HG02885 (cell line): Measurements from ENCODE around the gene RNF175.

Experiments used
- ATAC-seq: cut with Tn5 transposase; IDR thresholded peaks from one replicate; pipeline ENCODE4 v1.9.1; 2021; ENCODE audit warnings: mild to moderate bottlenecking; ENCODE audit not compliant: unreplicated experiment, poor library complexity

The RNF175 gene

DNA sequence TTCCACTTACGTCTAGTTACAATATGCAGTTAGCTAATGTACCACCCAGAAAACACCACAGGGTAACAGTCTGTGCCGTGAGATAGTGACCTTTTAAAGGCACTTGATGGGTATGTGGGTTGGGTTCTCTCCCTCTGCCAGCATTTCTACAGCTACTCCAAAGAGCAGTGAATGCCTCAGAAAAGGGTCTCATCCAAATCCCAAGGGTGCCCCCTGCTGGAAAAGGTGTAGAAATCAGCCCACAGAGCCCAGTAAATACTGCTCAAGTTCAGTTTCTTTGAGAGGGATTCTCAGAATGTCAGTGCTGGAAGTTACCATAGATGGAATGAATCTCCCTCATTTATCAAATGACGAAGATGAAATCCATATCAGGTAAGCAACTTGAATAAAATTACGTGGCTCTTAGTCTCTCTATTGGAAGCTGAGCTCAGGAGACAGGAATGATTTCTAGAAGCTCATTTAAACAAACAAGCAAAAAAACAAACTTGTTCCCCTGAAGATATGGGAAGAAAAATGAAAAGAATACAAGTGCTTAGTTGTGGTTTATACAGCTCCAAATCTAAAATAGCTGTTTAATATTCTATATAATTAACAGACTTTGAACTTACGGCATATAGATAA lies 9.5 kb downstream of the RNF175 start:
- ATAC-seq = peak; percentile 91

DNA sequence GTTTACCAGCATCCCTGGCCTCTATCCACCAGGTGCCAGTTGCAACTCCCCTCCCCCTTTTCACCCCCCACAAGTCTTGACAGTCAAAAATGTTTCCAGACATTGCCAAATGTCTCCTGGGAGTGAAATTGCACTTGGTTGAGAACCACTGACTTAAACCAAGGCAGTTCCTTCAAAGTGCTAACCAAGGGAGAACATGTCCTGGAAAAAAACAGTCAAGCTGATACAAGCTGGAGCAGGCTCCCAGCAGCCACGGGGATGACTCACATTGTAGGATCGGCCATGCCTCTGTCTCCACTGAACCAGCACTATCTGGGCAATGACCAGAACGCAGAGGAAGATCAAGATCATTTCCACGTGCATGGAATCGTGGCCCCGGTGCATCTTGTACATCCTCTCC lies 11.4 kb downstream of the RNF175 start:
- ATAC-seq = no peak

DNA sequence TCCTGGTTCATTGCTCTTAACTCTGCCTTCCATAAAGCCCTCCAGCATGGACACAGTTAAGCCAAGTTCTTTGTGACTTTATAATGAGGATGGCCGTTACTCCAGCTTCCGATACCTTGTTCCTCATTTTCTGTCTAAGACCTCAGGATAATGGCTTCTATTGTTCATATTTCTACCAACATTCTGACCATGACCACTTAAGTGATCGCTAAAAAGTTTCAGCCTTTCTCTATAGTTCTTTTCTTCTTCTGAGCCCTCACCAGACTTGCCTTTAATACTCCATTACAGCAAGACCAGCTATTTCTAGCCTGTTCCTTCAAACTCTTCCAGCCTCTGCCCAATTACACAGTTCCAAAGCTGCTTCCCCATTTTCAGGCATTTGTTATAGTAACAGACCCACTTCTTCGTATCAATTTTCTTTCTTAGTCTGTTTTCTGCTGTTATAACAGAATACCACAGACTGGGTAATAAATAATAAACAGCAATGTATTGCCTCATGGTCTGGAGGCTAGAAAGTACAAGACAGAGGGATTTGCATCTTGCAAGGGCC lies 12.3 kb downstream of the RNF175 start:
- ATAC-seq = no peak

DNA sequence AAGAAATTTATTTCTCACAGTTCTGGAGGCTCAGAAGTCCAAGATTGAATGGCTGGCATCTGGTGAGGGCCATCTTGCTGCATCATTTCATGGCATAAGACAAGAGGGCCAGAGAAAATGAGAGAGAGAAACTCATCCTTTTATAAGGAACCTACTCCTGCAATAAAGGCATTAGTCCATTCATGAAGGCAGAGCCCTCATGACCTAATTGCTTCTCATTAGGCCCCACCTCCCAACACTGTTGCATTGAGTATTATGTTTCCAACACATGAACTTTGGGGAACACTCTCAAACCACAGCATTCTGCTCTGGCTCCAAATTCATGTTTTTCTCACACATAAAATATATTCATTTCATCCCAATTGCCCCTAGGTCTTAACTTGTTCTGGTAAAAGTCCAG lies 14.2 kb downstream of the RNF175 start:
- ATAC-seq = no peak

DNA sequence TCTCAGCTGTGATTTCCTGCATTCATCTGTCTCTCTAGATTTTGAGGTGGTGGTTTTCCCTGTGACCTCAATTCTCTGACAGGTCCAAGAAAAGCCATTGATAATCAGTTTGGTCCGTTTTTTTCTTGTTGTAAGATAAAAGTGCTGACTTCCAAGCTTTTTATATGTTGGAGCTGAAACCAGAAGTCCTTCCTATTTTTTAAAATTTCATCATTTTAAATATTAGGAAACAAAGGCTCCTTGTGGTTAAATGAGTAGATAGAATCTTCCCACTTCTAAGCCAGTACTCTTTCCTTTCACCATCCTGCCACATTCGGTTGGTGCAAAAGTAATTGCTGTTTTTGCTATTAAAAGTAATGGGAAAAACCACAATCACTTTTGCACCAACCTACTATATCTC lies 18.3 kb downstream of the RNF175 start:
- no peak for ATAC-seq

DNA sequence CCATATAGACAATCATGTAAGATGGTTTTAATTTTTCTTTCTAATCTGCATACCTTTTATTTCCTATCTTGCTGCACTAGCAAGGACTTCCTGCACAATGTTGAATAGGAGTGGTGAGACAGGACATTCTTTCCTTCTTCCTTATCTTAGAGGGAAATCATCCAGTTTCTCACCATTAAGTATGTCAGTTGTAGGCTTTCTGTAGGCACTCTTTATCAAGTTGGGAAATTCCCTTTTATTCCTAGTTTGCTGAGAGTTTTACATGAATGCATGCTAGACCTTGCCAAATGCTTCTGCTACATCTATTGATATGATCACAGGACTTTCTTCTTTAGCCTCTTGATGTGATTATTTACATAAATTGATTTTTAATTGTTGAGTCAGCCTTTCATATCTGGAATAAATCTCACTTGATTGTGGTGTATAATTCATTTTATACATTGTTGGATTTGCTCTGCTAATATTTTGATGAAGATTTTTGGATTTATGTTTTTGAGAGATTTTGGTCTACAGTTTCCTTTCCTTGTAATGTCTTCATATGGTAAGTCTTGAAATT lies 23.8 kb downstream of the RNF175 start:
- ATAC-seq = no peak

DNA sequence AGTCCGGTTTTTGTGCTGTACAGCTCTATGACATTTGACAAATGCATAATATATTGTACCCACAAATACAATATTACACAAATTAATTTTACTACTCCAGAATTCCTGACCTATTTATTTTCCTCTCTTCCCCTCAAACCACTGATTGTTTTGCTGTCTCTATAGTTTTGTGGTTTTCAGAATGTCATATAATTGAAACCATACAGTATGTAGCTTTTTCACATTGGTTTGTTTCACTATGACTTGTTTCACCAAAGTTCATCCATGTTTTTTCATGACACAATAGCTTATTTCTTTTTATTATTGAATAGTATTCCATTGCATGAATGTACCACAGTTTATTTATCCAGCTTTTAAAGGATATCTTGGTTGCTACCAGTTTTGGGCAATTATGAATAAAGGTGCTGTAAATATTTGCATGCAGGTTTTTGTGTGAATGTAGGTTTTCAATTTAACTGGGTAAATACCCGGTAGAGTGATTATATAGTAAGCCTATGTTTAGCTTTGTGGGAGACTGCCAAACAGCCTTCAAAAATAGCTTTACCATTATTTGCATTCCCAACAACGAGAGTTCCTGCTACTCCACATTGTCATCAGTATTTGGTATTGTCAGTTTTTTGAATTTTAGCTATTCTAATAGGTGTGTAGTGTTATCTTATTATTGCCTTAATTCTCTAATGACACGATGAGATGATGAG lies 25.9 kb downstream of the RNF175 start:
- peak; percentile 69 for ATAC-seq

DNA sequence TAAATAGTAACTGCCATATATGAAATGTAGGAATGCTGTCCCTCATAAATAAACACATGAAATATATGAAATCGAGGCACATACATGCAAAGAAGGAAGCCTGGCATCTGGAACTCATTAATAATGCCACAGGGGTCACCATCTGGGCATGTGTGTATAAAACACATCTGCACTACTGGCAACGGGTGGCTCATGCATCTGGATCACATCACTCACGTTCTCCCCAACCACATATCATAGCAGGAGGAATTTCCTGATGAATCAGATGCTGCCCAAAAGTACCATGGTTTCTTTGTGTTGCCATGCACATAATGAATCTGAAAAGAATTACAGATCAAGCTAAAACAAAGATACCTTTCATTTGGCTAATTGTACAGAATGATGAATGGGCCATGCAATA lies 28.6 kb downstream of the RNF175 start:
- no peak for ATAC-seq

DNA sequence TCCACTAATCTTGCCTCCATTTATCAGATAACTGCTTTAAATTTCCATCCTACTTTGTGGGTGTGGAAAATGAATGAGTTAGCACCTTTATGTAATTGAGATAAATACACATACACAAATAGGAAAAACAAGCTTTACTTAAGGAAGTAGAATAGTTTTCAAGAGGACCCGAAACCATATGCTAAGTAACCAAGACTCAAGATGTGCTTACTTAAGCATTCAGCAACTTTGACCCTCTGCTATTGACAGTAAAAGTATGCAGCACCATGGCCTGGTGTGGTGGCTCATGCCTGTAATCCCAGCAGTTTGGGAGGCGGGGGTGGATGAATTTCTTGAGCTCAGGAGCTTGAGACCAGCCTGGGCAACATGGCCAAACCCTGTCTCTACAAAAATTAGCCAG lies 29.9 kb downstream of the RNF175 start:
- peak; percentile 43 for ATAC-seq

DNA sequence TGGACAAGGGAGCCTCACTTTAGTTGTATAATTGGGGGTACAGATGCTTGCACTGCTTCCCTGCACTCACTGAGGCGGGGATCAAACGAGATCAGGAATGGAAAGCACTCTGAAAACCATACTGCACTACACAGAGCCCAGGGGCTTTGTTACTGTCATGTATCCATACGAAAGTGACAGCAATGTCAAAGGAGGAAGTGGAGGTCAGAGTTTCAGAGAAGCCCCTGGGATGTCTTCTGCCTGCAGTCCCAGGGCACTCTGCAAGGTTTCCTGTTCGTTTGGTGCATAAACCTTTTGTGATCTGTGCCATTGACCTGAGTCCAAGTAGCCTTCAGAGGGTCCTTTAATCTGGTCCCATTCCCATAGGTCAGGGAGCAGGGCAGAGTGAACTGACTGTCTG lies 31.2 kb downstream of the RNF175 start:
- no peak for ATAC-seq

DNA sequence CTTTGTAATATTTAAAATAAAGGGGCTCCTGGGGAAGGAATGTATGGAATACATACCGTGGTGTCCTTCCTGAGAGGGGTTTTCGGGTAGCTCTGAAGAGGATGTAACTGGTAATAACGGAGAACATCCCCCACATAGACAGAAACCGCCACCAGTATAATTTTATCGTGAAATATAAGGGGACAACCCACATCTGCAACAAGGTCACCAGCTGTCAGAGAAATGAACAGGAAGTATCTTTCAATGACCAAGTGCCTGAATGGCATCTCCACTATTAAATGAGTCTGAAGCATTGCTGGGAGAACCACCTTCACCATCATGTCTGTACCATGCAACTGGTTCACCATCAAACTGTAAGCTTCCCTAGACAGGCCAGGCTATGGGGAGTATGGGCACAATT lies 31.7 kb downstream of the RNF175 start:
- ATAC-seq = no peak

DNA sequence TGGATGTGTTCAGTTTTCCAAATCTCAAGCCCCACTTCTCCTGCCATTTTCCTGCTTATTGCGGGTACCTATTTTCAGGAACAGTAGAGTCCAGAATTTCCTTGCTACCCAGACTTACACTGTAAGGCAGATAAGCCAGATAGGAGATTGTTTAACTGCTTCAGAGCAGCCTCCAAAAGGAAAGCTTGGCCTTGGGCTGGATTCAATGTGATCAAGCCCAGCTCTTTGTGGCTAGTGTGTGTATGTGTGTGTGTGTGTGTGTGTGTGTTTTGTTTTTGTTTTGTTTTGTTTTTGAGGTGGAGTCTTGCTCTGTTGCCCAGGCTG lies 34.0 kb downstream of the RNF175 start:
- ATAC-seq = no peak

DNA sequence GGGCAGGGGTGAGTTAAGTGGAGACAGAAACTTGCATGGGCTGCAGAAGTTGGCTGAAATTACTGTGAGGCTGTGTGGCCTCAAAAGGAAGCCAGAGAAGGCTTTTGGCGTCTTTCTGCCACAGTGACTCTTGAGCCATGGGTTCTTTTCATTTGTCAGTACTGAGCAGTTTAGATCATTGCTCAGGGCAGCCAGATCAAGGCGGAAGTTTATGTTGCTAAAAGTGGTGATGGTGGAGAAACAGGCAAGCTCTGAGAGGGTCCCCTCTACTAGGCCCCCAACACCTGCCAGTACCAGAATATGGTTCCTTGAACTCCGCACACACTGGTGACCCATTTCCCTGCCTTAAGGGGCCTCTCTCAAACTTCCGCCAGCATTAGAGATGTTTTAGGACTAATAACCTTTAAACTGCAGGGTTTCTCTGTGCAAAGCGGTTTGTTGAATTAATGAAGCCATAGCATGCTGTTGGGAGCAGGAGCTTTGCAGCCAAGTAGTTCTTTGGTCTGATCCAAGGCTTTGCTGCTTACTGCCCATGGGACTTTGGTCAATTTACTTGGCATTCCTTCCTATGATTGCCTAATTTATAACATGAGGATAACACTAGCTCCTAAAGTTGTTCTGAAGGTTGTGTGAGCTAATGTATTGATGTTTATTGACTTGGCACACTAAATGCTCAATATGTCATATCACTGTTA lies 34.5 kb downstream of the RNF175 start:
- ATAC-seq = no peak

DNA sequence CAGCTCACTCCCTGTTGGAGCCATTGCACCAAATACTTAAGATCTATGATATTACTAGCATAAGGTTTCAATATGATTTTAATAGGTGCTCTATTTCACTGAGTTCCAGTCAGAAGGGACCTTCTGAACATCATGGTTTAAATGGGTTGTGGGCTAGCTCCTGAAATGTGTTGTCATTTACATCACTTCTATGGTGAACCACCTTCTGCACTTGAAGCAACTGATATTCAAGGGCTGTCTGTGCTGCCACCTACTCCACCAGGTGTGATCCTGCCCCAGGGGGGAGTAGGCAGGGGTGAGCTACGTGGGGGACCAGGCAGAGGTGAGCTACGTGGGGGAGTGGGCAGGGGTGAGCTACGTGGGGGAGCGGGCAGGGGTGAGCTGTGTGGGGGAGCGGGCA lies 35.2 kb downstream of the RNF175 start:
- ATAC-seq = peak; percentile 37

DNA sequence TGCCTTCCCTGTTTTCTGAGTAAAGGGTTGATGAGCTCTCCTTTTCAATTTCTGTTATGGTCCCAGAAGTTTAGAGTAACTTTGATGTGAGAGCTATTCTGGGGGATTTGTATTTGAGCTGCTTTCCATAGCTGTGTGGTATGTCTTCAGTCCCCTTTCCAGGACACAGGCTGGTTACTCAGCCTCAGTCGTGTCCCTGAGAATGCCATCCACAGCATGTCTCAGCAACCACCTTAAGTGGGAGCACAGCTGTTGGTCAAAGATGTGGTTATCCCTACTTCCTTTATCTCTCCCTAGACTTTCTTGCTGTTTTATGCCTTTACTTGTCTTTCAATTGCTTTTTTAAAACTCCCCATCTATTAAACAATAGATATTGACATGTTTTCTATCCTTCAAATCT lies 37.8 kb downstream of the RNF175 start:
- no peak for ATAC-seq

DNA sequence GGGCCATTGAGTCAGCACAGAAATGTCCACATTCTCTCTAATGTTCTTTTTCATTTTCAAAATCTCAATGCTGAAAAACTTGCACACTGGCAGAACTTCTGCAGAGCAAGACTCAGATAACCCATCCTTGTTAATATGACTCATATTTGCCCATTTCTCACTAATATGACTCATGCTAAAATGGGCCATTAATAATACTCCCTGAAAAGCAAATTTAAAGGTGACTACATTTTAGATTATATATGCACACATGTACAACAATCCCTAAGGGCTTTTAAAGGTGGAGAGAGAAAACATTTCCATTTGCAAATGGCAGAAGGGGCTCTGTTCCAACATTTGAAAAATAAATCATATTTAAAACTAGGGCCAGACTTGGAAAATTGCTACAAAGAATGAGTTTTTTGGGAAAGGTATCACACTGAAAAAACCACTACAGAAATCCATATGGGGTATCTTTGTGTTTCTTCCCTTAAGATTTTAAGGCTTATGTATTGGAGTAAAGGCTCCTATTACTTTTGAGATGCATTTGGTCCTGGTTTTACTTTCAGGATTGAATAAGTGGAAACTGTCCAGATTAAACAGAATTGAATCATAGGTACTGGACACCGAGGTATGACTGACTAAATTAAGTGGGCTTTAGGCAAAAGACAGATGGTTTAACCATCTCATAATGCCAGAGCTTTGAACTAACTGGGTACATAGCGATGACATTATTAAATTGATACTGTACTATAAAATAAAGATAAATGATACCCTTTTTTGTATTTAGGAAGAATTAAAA lies 45.8 kb downstream of the RNF175 start:
- ATAC-seq = no peak

DNA sequence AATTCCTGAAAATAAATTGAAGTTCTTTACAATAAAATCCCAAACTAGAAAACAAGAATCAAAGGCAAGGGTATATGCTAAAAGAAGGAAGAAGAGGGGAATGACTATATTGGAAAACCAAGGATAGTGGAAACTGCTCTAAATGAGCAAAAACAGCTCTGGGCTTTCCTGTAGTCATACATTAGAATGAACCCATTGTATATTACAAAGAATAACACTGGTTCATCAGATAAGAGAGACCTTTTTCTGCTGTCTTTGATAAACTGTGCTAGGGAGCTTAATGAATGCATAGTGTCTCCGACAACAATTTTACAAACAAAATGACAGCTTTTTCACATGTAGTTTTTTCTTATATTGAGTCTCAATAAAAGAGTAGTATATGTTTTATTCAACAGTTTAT lies 49.1 kb downstream of the RNF175 start:
- ATAC-seq = no peak

DNA sequence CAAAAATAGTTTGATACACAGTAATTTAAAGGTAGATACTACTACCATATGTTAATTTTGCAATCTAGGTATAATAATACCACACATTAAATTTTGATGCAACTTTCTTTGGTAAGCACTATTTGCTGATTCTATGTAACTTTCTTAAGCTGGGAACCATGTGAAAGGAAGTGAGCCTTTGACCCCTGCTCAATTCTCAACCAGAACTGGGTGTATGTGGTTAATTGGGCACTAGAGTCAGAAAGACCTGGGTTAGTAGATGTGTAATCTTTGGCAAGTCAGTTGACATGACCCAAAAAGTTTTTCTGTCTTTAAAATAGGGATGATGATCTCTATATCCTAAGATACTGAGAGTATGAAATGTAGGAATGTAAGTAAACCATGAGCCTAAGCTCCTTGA lies 53.3 kb downstream of the RNF175 start:
- ATAC-seq = peak; percentile 25

DNA sequence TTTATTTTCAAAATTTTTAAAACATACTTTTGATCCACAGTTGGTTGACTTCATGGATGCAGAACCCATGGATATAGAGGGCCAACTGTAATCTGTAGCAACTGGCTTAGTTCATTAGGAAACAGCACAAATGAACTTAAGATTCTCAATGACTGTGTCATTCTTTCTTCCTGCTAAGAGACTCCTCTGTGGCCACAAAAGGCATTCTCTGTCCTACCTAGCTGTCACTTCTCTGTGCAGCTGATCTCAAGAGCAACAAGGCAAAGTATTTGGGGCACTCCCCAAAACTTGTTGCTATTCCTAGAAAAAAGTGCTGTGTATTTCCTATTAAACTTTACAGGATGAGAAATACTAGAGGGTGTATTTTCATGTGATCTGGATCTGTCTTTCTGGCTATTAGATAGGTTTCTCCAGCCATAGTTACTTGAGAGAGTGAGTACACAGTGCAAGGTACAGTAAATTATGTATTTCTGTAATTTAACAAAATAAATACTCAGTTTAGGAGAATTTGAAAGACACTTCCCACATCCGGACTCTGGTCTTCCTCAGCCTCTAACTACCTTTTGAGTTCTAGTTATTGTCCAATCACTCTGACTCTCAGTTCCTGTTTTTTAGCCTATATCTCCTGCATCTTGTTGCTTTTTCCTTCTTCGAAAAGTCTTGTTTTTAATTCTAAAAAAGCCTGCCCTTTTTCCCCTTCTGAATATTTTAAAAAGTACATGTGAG lies 53.9 kb downstream of the RNF175 start:
- peak; percentile 84 for ATAC-seq

DNA sequence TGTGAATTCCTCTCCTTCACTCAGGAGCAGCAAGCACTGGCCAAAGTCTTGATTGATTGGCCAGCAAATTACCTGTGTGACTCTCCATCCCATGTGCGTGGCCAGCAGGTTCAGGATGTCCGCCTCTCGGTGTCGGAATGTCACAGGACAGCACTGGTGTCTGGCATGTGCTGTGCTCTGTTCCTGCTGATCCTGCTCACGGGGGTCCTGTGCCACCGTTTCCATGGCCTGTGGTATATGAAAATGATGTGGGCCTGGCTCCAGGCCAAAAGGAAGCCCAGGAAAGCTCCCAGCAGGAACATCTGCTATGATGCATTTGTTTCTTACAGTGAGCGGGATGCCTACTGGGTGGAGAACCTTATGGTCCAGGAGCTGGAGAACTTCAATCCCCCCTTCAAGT lies 55.3 kb downstream of the RNF175 start:
- ATAC-seq = no peak
